GM21737 (cell line): ENCODE measurements around the gene CRACDL.
"Not testable (repeated sequence)": the region's sequence is repeated elsewhere in the genome, so short reads cannot be mapped to it uniquely, and the experiment has no call there.

Experiments used
- ATAC-seq: cut with Tn5 transposase; IDR thresholded peaks from one replicate; pipeline ENCODE4 v1.9.1; 2021; ENCODE audit warnings: mild to moderate bottlenecking, moderate library complexity; ENCODE audit not compliant: unreplicated experiment

CRACDL gene

GRCh38 chr2:98759338-98759737 is 176.7 kb downstream of the CRACDL start:
- ATAC-seq: no peak

DNA sequence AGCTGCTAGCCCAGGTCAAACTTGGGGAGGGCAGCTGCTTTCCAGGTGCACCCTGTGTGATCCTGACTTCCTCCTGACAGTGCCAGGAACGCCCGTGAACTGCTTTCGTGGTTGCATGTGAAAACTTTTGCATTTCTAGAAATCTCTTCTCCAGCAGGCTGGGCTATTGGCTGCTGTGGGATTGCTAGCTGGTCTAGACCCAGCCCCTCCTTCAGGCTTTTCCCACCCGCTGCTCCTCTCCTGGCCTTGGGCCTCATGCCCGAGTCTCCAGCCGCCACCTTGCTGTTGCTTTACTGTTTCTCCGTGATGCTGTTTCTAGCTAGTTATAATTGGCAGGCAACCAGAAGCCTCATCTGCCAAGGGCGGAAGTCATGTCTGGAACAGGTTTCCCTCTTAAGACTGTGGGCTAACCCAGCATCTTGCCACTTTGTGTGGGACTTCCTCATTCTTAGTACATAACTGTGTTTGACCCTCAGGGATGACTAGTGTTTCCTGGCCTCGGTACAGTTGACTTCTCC is 178.1 kb downstream of the CRACDL start:
- ATAC-seq: peak; percentile 87

- no peak for ATAC-seq
Observed at GRCh38 chr2:98753801-98754200, 182.2 kb downstream of the CRACDL start.

GRCh38 chr2:98752711-98753110 is 183.3 kb downstream of the CRACDL start:
- not testable (repeated sequence) for ATAC-seq

GRCh38 chr2:98751748-98752147 is 184.3 kb downstream of the CRACDL start:
- no peak for ATAC-seq

DNA sequence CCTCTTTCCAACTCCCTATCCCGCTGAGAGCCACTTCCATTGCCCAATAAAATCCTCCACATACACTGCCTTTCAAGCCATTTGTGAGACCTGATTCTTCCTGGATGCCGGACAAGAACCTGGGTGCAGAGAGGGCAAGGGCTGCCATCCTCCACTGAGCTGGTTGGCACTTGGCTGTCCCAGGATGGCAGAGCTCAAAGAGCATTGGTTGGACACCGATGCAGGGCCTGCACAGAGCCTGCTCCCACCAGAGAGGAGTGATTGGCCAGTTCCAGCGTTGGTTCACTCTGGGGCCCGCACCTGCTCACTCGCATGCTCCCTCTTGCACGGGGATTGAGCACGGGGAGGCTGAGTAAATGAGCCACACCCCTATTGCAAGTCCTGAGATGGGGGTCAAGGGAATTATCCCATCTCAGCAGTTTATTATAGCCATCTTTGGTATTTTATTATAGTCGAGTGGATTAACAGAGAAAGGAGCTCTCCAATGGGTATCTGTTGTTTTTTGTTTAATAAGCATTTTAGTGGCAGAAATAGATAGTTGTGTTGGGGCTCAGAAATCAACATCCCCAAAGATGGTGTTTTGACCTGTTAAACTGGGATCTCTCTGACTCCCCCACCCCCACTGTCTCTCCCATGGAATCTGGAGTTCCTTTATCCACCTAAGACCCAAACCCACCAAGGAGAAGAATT is 185.3 kb downstream of the CRACDL start:
- no peak for ATAC-seq

DNA sequence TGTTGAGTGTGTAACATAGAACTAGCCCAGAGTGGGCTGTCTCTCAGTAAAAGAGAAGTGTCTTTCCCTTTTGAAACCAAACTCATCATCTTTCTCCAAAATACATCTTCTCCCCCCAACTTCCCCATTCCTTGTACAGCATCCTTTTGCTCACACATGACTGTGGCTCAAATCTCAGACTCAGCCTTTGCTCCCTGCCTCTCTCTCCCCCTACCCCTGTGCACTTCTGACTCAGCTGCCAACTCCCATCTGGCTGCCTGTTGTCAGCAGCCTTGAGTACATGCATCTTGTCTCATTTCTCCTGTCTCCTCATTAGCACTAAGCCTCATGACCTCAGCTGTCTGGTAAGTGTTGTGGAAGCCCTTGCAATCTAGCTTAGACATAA is 187.0 kb downstream of the CRACDL start:
- no peak for ATAC-seq

- no peak for ATAC-seq
Observed at GRCh38 chr2:98748292-98749065, 187.5 kb downstream of the CRACDL start.

DNA sequence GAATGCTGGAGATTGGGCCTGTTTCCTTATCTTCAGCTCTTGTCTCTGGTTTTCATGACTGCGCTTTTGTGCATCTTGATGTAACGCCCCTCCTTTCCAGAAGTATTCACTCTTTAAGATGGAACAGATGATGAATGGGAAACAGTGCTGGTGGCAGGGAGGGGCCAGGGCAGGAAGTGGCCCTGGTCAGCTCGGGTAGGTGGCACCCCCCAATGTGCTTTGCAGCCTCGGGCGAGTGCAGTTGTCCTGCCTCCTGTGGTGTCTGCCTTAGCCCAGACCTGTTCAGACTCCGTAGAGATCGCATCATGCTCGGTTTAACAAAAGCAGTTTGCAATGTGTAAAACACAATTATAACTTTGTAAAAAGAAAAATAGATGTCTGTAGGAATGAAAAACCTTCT is 188.1 kb downstream of the CRACDL start:
- no peak for ATAC-seq

GRCh38 chr2:98746426-98746825 is 189.6 kb downstream of the CRACDL start:
- ATAC-seq: no peak

GRCh38 chr2:98744595-98744994 is 191.4 kb downstream of the CRACDL start:
- no peak for ATAC-seq
